CD4-positive, alpha-beta T cell treated with Interleukin-17A for 1 hour (primary cell): ENCODE results near the gene PLEKHJ1.
"Not testable (repeated sequence)": the region's sequence is repeated elsewhere in the genome, so short reads cannot be mapped to it uniquely, and the experiment has no call there.

Experiments
- DNase-seq: peaks from one replicate; pipeline ENCODE4 v3.0.0-alpha.2; 2020

The PLEKHJ1 gene

DNA sequence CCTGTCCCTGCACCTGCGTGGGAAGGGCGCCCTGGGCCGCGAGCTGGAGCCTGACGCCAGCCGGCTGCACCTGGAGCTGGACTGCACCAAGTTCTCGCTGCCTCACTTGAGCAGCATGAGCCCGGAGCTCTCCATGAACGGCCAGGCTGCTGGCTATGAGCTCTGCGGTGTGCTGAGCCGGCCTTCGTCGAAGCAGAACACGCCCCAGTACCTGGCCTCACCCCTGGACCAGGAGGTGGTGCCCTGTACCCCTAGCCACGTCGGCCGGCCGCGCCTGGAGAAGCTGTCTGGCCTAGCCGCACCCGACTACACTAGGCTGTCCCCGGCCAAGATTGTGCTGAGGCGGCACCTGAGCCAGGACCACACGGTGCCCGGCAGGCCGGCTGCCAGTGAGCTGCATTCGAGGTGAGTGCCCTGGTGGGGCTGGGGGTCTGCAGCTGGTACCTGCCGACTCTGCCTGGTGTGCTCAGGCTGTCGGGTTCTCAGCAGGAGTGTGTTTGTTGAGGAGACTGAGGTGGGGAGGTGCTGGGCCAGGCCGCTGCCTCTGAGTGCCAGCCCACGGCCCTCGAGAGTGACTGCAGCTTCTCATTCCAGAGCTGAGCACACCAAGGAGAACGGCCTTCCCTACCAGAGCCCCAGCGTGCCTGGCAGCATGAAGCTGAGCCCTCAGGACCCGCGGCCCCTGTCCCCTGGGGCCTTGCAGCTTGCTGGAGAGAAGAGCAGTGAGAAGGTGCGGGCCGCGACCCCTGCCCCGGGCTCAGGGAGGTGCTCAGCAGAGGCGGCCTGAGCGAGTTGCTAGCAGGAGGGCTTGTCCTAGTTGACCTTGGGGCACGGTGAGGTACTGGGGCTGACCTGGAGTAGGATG lies 19.5 kb downstream of the PLEKHJ1 start:
- no peak for DNase-seq

GRCh38 chr19:2215281-2215751 lies 20.8 kb downstream of the PLEKHJ1 start:
- peak; percentile 48 for DNase-seq

GRCh38 chr19:2214251-2214650 lies 21.9 kb downstream of the PLEKHJ1 start:
- DNase-seq: no peak

DNA sequence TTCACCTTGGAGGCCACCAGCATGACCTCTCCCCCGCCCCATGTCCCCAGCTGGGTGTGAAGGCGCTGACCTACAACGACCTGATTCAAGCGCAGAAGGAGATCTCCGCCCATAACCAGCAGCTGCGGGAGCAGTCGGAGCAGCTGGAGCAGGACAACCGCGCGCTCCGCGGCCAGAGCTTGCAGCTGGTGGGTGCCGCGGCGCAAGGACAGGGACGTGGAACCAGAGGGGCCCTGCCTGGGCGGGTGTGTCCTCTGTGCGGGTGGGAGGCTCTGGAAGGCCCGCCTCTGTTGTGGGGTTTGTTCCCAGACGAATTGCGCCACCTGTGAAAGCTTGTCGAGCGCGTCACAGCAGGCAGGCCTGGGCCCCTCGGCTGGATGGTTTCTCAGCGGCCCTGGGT lies 22.3 kb downstream of the PLEKHJ1 start:
- DNase-seq: no peak

GRCh38 chr19:2212861-2213711 lies 23.0 kb downstream of the PLEKHJ1 start:
- no peak for DNase-seq

DNA sequence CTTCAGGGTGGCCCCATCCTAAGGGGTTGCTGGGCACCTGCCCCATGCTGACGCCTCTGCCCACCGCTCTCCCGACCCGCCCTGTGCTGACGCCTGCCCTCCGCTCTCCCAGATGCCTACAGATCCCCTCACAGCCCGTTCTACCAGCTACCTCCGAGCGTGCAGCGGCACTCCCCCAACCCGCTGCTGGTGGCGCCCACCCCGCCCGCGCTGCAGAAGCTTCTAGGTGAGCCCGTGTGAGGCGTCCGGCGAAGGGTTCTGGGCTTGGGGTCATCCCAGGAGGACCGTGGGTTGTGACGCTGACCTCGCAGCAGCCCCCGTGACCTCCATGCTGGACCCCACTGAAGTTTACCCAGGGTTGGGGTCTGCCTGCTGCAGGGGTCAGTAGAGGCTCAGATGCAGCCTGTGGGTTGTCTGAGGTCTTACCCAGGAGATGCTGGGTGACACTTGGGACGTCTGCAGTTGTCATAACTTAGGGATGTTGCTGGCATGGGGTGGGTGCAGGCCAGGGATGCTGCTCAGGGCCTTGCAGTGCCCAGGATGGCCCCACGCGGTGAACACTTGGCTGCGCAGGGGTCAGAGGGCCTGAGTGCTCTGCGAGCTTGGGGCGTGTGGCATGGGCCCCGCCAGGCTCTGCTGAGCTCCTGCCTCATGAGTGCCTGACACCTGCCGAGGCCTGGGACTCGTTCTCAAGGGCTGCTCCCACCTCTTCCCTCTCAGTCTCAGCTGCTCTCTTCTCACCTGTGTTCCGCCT lies 25.0 kb downstream of the PLEKHJ1 start:
- DNase-seq: no peak

- no peak for DNase-seq
These were observed 25.9 kb downstream of the PLEKHJ1 start for GRCh38 chr19:2210206-2210605.

DNA sequence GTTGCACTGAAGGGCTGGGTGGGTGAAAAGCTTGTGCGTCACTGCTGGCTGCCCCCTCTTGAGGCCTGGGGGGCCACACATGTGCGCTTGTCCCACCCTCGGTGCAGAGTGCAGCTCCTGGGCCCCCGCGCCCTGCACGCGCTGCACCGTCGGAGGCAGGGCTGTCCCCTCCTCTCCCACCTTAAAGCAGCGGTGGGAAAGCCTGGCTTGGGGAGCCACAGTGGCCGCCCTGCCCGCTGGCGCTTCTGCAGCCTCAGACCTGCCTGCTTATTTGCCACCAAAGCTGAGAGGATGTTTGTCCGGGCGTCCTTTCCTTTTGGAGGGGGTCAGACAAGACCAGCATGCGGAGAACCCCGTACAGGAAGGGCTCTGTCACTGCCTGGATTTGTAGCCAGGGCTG lies 26.7 kb downstream of the PLEKHJ1 start:
- DNase-seq: no peak

- DNase-seq: no peak
These were observed 27.2 kb downstream of the PLEKHJ1 start for GRCh38 chr19:2208975-2209374.

DNA sequence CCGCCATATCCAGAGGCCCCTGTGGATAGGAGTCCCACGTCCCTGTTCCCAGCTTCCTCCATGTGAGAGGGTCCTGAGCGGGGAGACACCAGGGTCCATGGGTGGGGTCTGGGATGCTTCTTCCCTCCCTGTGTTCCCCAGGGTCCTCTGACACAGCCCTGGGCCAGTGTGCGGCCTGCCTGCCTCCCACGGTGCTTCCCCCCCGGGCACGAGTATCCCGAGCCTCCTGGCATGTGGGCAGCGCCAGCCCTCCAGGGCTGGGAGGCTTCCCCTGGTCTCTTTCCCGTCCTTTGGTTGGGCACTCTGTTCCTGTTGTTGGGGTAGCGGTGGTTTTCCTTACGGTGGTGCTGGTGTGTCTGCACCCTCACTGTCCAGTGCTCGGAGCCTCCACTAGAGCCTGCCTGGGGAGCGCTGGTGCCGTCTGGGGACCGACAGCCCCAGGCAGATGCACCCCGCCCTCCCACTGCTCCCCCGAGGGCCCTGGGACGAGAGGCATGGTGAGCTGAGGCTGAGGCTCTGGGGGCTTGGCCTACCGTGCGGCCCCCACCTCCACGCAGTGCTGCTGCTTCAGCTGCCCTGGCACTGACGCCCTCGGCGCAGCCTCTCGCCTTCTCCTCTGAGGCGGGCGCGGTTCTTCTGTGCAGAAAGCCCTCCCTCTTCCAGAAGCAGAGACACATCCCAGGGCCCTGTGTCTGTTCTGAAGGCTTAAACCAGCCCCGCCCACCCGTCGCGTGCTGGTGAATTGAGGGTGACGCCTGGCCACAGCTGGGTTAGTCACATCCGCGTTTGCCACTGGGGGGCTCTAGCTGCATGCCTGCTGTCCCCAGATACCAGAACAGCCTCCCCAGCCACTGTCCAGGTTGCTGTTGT lies 27.9 kb downstream of the PLEKHJ1 start:
- DNase-seq: peak; percentile 22

GRCh38 chr19:2207008-2207407 lies 29.1 kb downstream of the PLEKHJ1 start:
- no peak for DNase-seq

GRCh38 chr19:2202366-2202765 lies 33.8 kb downstream of the PLEKHJ1 start:
- no peak for DNase-seq

DNA sequence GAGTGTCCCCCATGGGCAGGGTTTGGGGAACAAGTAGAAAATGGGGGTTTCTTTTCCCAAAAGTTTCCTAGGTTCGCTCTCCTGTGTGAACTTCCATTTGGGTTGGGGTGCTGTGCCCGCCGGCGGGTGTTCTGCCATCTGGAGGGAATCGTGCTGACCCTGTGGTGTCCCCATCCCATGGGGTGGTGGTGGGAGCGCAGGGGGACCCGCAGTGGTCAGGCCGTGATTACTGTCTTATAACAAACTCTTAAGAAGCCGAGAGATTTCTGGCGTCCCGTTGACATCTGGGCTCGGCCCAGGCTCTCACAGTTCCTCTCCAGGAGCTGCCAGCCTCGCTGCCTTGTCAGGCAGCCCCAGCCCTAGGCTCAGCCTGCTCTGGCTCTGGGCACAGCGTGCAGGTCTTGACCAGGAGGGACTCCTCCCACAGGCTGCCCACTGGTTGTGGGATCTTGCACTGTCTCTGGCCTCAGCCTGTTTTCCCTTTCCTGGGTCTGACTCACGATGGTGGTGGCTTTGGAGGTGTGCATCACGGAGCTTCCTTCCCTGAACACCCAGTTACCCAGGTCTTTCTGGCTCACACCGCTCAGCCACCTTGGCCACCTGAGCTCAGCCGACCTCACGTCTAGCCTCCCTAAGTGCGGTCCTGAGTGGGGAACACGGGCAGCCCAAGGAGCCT lies 34.5 kb downstream of the PLEKHJ1 start:
- DNase-seq: no peak

DNA sequence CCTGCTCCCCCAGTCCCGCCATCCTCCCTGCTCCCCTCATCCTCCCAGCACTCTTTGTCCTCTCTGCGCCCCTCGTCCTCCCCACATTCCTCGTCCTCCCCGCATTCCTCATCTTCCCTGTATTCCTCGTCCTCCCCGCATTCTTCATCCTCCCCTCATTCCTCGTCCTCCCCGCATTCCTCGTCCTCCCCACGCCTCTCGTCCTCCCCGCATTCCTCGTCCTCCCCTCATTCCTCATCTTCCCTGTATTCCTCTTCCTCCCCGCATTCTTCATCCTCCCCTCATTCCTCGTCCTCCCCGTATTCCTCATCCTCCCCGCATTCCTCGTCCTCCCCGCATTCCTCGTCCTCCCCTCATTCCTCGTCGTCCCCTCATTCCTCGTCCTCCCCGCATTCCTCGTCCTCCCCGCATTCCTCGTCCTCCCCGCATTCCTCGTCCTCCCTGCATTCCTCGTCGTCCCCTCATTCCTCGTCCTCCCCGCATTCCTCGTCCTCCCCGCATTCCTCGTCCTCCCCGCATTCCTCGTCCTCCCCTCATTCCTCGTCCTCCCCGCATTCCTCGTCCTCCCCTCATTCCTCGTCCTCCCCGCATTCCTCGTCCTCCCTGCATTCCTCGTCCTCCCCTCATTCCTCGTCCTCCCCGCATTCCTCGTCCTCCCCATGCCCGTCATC lies 35.4 kb downstream of the PLEKHJ1 start:
- DNase-seq: not testable (repeated sequence)

DNA sequence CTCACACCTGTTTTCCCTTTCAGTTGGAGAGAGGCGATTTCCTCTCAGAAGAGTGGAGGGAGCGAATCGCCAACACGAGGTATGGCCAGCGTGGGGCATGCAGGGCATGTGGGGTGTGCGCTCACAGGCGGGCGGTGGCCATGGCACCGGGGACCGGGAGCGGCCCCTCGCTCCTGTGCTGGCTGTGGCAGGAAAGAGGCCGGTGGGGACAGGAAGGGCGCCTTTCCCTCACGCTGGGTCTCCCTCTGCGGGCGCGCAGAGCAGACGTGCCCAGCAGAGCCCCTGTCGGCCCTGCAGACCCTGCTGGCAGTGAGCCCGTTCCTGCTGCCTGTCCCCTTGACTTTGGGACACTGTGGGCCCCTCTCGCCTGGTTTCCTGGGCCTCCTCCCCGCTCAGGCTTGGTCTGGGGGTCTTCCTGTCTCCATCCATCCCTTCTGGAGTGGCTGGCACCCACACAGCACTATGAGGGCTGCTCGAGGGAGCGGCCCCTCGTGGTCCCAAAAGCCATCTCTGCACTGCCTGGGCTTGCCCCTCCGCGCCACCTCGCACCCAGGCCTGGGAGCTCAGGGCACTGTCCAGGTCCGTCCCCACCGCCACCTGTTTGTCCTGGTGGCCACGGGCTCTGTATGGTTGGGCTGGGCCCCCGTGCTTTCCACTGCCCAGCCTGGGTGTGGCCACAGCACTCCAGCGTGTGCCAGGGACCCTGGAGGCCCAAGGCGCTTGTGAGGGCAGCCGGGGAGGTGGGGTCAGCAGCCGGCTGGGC lies 36.1 kb downstream of the PLEKHJ1 start:
- DNase-seq: no peak

DNA sequence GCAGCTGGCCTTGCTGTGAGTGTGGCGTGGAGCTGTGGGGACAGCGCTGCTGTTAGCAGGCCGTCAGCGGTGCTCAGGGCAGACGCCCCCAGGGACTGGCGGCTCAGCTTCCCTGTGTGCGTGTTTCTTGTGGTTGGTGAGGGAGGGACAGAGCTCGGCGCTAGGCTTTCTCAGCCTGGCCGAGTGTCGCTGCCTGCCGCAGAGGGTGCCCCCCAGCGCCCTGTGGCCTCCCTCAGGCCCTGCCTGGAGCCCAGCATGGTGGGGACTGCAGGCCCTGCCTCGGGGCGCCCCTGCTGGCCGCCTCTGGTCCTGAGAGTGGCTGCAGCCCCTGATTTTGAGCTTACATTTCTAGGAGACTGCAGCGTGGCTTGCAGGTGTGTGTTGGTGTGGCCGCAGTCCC lies 36.9 kb downstream of the PLEKHJ1 start:
- DNase-seq: no peak

DNA sequence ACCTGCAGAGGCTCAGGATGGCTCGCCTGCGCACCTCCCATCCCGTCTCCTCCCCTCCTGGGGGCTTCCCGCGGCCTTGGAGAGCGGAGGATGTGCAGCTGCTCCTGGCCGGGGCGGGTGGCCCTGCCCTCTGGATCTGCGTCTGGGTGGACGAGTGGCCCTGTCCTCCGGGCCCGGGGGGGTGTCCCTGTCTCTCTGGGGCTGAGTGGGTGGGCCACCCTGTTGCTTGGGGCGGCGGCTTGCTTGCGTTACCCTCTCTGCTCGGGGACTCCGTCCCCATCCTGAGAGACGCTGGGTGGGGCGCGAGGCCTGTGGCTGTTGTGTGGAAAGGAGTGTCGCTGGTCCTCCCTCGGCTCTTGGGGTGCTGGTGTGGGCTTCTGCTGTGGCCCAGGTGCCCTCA lies 37.8 kb downstream of the PLEKHJ1 start:
- DNase-seq: no peak

DNA sequence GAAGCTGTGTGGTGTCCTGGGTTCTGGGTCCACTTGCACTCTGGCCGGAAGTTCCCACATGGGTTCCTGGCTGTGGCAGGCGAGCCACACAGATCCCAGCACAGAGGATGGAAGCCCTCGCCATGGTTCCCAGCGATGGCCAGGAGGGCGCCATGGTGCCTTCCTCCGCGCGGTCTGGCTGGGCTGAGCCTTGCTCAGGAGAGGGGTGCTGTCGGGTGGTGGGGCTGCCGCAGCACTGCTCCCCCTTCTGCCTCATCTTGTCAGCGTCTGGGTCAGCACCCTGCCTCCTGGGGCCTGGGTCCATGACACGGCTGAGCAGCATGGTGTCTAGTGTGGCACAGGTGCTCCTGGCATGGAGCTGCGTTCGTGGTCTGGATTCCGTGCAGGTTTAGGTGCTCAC lies 38.9 kb downstream of the PLEKHJ1 start:
- DNase-seq: no peak

- no peak for DNase-seq
These were observed 40.2 kb downstream of the PLEKHJ1 start for GRCh38 chr19:2195914-2196313.

GRCh38 chr19:2195361-2195760 lies 40.8 kb downstream of the PLEKHJ1 start:
- no peak for DNase-seq
